Parathyroid adenoma (tissue), 2 donors: ENCODE measurements around the gene CDH13.

Experiments
- H2AFZ ChIP-seq: fragments of 300-600 bp; sonication (generic); one replicate; pipeline ENCODE4 v1.7.0; 2017; ENCODE audit warnings: antibody characterized with exemption, mild to moderate bottlenecking
- H3K27ac ChIP-seq: fragments of 300-600 bp; sonication (generic); one replicate; pipeline ENCODE4 v1.7.0; 2017
- H3K27me3 ChIP-seq: fragments of 300-600 bp; sonication (generic); one replicate; pipeline ENCODE4 v1.7.0; 2017; ENCODE audit warnings: low read length; ENCODE audit not compliant: control insufficient read depth, insufficient read depth
- H3K36me3 ChIP-seq: fragments of 300-600 bp; sonication (generic); one replicate; pipeline ENCODE4 v1.7.0; 2017; ENCODE audit warnings: low read length; ENCODE audit not compliant: control insufficient read depth, insufficient read depth
- H3K4me1 ChIP-seq: fragments of 300-600 bp; sonication (generic); one replicate; pipeline ENCODE4 v1.7.0; 2017; ENCODE audit warnings: control low read depth
- H3K4me2 ChIP-seq: fragments of 300-600 bp; sonication (generic); one replicate; pipeline ENCODE4 v1.7.0; 2017; ENCODE audit warnings: low read length
- H3K4me3 ChIP-seq: fragments of 300-600 bp; sonication (generic); one replicate; pipeline ENCODE4 v1.7.0; 2017; ENCODE audit warnings: low read depth, low read length
- H3K79me2 ChIP-seq: fragments of 300-600 bp; sonication (generic); one replicate; pipeline ENCODE4 v1.7.0; 2017; ENCODE audit warnings: control low read depth
- H3K9ac ChIP-seq: fragments of 300-600 bp; sonication (generic); one replicate; pipeline ENCODE4 v1.7.0; 2017; ENCODE audit warnings: mild to moderate bottlenecking
- H3K9me3 ChIP-seq: fragments of 300-600 bp; sonication (generic); one replicate; pipeline ENCODE4 v1.7.0; 2017; ENCODE audit warnings: low read length; ENCODE audit not compliant: control insufficient read depth
- CTCF ChIP-seq: fragments of 300-600 bp; sonication (generic); IDR thresholded peaks from one replicate; pipeline ENCODE4 v1.7.0; 2017; ENCODE audit warnings: antibody characterized with exemption, mild to moderate bottlenecking
- donor health status: primary hyperparathyroidism.

The CDH13 gene

DNA sequence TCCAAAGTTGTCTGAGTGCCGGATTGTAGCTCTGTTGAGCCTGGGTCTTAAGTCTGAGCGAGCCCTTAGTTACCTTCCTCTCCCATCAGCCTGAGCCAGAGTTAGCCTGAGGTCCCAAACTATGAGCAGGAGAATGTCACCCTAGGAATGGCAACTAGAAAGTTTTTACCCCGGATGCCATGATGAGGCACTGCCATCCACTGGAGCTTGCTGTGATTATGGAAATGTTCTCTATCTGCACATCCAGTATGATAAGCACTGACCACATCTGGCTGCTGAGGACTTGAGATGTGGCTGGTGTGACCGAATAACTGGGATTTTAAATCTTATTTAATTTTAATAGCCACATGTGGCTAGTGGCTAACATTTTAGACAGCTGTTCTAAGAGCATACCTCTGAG is 550.0 kb downstream of the CDH13 start:
- no peaks in the 10 kb centered on the region for H3K36me3 ChIP-seq
- H3K4me2 ChIP-seq = no peak overlapping the region
- H3K9ac ChIP-seq = no peak overlapping the region
- no peaks in the 10 kb centered on the region for H3K9me3 ChIP-seq
- TF ChIP-seq CTCF = no peak
- no peak overlapping the region for H2AFZ ChIP-seq
- H3K27ac ChIP-seq = no peak overlapping the region
- H3K4me1 ChIP-seq = no peaks in the 10 kb centered on the region
- no peaks in the 10 kb centered on the region for H3K27me3 ChIP-seq
- no peaks in the 10 kb centered on the region for H3K79me2 ChIP-seq
- no peak overlapping the region for H3K4me3 ChIP-seq

DNA sequence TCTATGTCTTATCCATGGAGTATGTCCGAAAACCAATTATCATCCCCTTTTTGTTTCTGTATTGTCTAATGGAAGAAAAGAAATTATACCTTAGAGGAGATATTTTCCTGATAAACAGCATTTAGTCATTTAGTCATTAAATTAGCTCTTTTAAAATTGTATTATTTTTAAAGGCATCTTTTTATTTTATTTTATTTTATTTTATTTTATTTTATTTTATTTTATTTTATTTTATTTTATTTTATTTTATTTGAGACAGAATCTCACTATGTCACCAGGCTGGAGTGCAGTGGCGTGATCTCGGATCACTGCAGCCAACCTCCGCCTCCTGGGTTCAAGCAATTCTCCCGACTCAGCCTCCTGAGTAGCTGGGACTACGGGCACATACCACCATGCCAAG is 559.1 kb downstream of the CDH13 start:
- no peak overlapping the region for H3K4me2 ChIP-seq
- H3K9ac ChIP-seq = no peak overlapping the region
- no peaks in the 10 kb centered on the region for H3K27me3 ChIP-seq
- H3K27ac ChIP-seq = no peak overlapping the region
- H2AFZ ChIP-seq = no peak overlapping the region
- no peaks in the 10 kb centered on the region for H3K36me3 ChIP-seq
- H3K4me1 ChIP-seq = no peaks in the 10 kb centered on the region
- no peak overlapping the region for H3K4me3 ChIP-seq
- no peaks in the 10 kb centered on the region for H3K9me3 ChIP-seq
- no peak for TF ChIP-seq CTCF
- H3K79me2 ChIP-seq = no peaks in the 10 kb centered on the region

DNA sequence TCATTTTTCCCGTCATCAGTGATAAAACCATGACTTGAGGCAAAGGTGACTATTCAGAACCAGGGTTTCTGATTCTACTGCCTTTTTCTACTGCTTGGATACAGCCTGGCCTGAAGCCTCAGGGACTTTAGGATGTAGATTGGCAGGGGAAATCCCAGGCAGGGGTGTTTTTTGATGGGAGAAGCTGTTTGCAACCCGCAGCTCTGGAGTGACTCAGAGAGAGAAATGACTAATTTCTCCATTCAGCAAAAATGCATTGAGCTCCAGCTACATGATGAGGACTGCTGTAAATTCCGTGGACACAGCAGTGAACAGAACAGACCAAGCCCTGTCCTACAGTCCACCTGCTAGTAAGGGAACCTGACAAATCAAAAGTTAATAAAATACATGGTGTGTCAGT is 560.6 kb downstream of the CDH13 start:
- Histone ChIP-seq H3K4me3 (no peak overlapping the region), H3K4me2 (no peak overlapping the region), H3K36me3 (no peaks in the 10 kb centered on the region), H3K4me1 (no peaks in the 10 kb centered on the region), H3K9me3 (no peaks in the 10 kb centered on the region), H2AFZ (no peak overlapping the region), H3K9ac (no peak overlapping the region), H3K27ac (no peak overlapping the region), H3K79me2 (no peaks in the 10 kb centered on the region), H3K27me3 (no peaks in the 10 kb centered on the region)
- TF ChIP-seq CTCF = no peak

DNA sequence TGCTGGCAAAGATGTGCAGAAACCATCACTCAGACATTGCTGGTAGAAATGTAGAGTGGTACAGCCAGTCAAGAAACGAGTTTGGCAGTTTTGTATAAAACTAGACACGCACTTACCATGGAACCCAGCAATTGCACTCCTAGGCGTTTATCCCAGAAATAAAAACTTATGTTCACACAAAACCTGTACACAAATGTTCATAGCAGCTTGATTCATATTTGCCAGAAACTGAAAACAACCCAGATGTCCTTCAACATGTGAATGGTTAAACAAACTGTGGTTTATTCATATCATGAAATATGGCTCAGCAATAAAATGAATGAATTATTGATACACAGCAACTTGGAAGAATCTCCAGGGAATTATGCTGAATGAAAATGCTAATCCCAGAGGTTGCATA is 570.0 kb downstream of the CDH13 start:
- no peaks in the 10 kb centered on the region for H3K9me3 ChIP-seq
- H3K79me2 ChIP-seq = no peaks in the 10 kb centered on the region
- no peaks in the 10 kb centered on the region for H3K4me1 ChIP-seq
- no peak for TF ChIP-seq CTCF
- H3K9ac ChIP-seq = no peak overlapping the region
- no peaks in the 10 kb centered on the region for H3K36me3 ChIP-seq
- H3K4me2 ChIP-seq = no peak overlapping the region
- no peak overlapping the region for H2AFZ ChIP-seq
- no peaks in the 10 kb centered on the region for H3K27me3 ChIP-seq
- H3K4me3 ChIP-seq = no peak overlapping the region
- H3K27ac ChIP-seq = no peak overlapping the region

DNA sequence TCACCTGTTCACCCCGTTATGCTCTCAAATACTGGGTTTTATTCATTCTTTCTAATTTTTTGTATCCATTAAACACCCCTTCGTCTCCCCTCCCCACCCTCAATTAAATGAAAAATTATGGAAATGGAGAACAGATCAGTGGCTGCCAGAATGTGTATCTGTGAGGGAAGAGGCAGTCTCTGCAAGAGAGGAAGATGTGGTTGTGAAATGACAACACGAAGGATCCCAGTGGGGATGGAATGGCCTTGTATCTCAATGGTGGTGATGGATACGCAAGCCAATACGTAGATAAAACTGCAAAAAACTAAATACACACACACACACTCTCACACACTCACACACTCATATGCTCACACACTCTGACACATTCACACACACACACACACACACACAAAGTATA is 570.7 kb downstream of the CDH13 start:
- no peak for TF ChIP-seq CTCF
- Histone ChIP-seq H3K79me2 (no peaks in the 10 kb centered on the region), H3K4me3 (no peak overlapping the region)

More for the DNA sequence above, 570.7 kb downstream of the CDH13 start:
- Histone ChIP-seq H3K27me3 (no peaks in the 10 kb centered on the region), H3K36me3 (no peaks in the 10 kb centered on the region), H3K4me1 (no peaks in the 10 kb centered on the region), H2AFZ (no peak overlapping the region), H3K9me3 (no peaks in the 10 kb centered on the region), H3K4me2 (no peak overlapping the region), H3K27ac (no peak overlapping the region), H3K9ac (no peak overlapping the region)
